Kidney (tissue), 14 donors: ENCODE measurements around the gene GNG7. TPM values are rescaled to one million over a fixed set of nuclear protein-coding genes. Genes with fewer than 3 reads are reported as not detected.

Experiments
- DNase-seq, 5 donors: peaks; one replicate each; pipeline ENCODE4 v3.0.0-alpha.2; 2013 to 2020
- FAIRE-seq: peaks from 2 replicates; lab custom pipeline; 2012; peaks lifted over from hg19 to GRCh38; lab: Jason Lieb, UNC
- H3K27ac ChIP-seq, 2 donors: one replicate each; pipeline ENCODE4 v1.7.0; 2013; ENCODE audit warnings: low read depth in 2 of 2, low read length in 2 of 2, inconsistent platforms in 1 of 2
- H3K27me3 ChIP-seq: one replicate; pipeline ENCODE4 v1.7.1; 2013; ENCODE audit warnings: low read length, inconsistent platforms; ENCODE audit not compliant: control insufficient read depth, insufficient read depth
- H3K36me3 ChIP-seq, 3 donors: one replicate each; pipeline versions ENCODE4 v1.7.0 to v1.7.1; 2013; ENCODE audit warnings: low read length in 3 of 3, control low read depth in 1 of 3, inconsistent platforms in 1 of 3; ENCODE audit not compliant: insufficient read depth in 3 of 3, control insufficient read depth in 2 of 3
- H3K4me1 ChIP-seq, 3 donors: one replicate each; pipeline versions ENCODE4 v1.7.0 to v1.7.1; 2013; ENCODE audit warnings: low read length in 3 of 3, inconsistent platforms in 1 of 3, low read depth in 1 of 3; ENCODE audit not compliant: control insufficient read depth in 2 of 3, insufficient read depth in 2 of 3
- H3K4me3 ChIP-seq, 3 donors: one replicate each; pipeline versions ENCODE4 v1.7.0 to v1.8.1; 2013; ENCODE audit warnings: low read length in 3 of 3, control low read depth in 1 of 3, inconsistent platforms in 1 of 3
- H3K9ac ChIP-seq, 3 donors: one replicate each; pipeline versions ENCODE4 v1.7.0 to v1.7.1; 2013; ENCODE audit warnings: low read length in 3 of 3, control low read depth in 1 of 3, inconsistent platforms in 1 of 3
- H3K9me3 ChIP-seq, 3 donors: one replicate each; pipeline versions ENCODE4 v1.7.0 to v1.7.1; 2013; ENCODE audit warnings: low read length in 3 of 3, control low read depth in 1 of 3, inconsistent platforms in 1 of 3; ENCODE audit not compliant: control insufficient read depth in 2 of 3, insufficient read depth in 1 of 3
- CTCF ChIP-seq: IDR thresholded peaks from 3 replicates; pipeline ENCODE4 v1.5.1; 2012; ENCODE audit warnings: mild to moderate bottlenecking, moderate library complexity, borderline replicate concordance; ENCODE audit not compliant: insufficient read depth; ENCODE audit errors: extremely low read depth
- intact Hi-C: fragments of 100-400 bp; cut with DNase I; formaldehyde crosslinking; loops from one replicate; pipeline ENCODE4 v1.11.1; 2022
- polyA plus RNA-seq: library from polyadenylated mRNA; stranded (reverse); fragments of 350-450 nt; fragmentation: Illumina TruSeq; extraction: RNeasy Lipid Tissue Mini Kit (QIAGEN cat#74804); gene quantifications from one replicate; pipeline ENCODE4 v1.2.3, GENCODE V29; 2014; ENCODE audit warnings: low read depth, low replicate concordance; ENCODE audit not compliant: insufficient read depth
- total RNA-seq: library from RNA; stranded (reverse); fragmentation: NEBNext Ultra II Directional; extraction: Animal tissue kit (Norgen Biotek cat#: 25700); gene quantifications from one replicate; pipeline ENCODE4 v1.2.1, GENCODE V29; 2021
- donor health status: control.
- donor health status: control.
- donor health status: control.
- donor health status: control.
- donor health status: control.
- donor health status: DM: yes; HTN: yes; CAD: no.
- donor health status: Normal renal cell carcinoma (clear cell type).

The GNG7 gene
- total and polyA plus RNA-seq, 2 donors from 2014 or later: 9.9 to 13.4 TPM

DNA sequence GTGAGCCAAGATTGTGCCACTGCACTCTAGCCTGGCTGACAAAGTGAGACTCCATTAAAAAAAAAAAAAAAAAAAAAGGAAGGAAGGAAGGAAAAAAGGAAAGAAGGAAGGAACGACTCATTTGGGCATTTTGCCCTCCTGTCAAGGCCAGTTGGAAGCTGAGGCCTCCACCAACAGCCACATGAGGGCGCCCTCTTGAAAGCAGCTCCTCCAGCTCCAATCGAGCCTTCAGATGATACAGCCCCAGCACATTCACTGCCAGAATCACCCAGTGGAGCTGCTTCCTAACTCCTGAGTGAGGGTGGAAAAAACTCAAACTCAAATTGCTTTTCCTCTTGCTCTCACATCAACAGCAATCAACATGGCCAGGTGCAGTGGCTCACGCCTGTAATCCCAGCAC is 40.9 kb downstream of the GNG7 start:
- intact Hi-C loops: no loop called here

GRCh38 chr19:2659856-2660432 is 42.5 kb downstream of the GNG7 start:
- FAIRE-seq (no peak), DNase-seq (no peak)
- H3K9ac ChIP-seq: no peak overlapping the region
- H3K27me3 ChIP-seq: no peaks in the 10 kb centered on the region
- peaks cover 0 to 5% (median 4%) of the 10 kb centered on the region in 3 donors for H3K4me1 ChIP-seq
- no peaks in the 10 kb centered on the region for H3K9me3 ChIP-seq
- TF ChIP-seq CTCF: no peak
- intact Hi-C loops: no loop called here
- H3K4me3 ChIP-seq: no peak overlapping the region
- no peaks in the 10 kb centered on the region for H3K36me3 ChIP-seq
- H3K27ac ChIP-seq: no peak overlapping the region

More for the DNA sequence above, 40.9 kb downstream of the GNG7 start:
- FAIRE-seq: no peak
- H3K4me1 ChIP-seq: peaks cover 0 to 5% (median 4%) of the 10 kb centered on the region in 3 donors
- H3K27me3 ChIP-seq: no peaks in the 10 kb centered on the region
- DNase-seq: no peak
- no peak overlapping the region for H3K27ac ChIP-seq
- H3K36me3 ChIP-seq: no peaks in the 10 kb centered on the region
- no peak overlapping the region for H3K9ac ChIP-seq
- TF ChIP-seq CTCF: no peak
- H3K4me3 ChIP-seq: no peak overlapping the region
- H3K9me3 ChIP-seq: no peaks in the 10 kb centered on the region

DNA sequence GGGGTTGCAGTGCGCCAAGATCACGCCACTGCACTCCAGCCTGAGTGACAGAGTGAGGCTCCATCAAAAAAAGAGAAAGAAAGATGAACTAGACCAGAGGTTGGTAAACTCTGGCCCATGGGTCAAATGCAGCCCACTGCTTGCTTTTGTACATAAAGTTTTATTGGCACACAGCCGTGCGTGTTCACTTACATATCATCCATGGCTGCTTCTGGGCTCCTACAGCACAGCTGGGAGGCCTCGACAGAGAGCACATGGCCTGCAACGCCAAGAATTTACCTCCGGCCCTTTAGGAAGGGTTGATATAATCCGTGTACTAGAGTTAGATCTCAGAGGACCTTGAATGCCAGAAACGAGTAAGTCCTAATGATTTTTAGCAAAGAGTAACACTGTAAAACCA is 46.0 kb downstream of the GNG7 start:
- H3K27ac ChIP-seq: no peak overlapping the region
- H3K4me3 ChIP-seq: no peak overlapping the region
- H3K9me3 ChIP-seq: no peaks in the 10 kb centered on the region
- no peak overlapping the region for H3K9ac ChIP-seq
- no peak for TF ChIP-seq CTCF
- DNase-seq (no peak), FAIRE-seq (no peak)
- H3K4me1 ChIP-seq: no peaks in the 10 kb centered on the region
- intact Hi-C loops: no loop called here
- no peaks in the 10 kb centered on the region for H3K36me3 ChIP-seq
- no peaks in the 10 kb centered on the region for H3K27me3 ChIP-seq
